GM18507 (cell line): ENCODE results near the gene PIK3R1.
A peak's percentile ranks its signal among the peaks of the same experiment; 100 is the strongest.

Experiments
- DNase-seq: peaks from one replicate; pipeline ENCODE4 v3.0.0; 2011; ENCODE audit warnings: low read depth; ENCODE audit not compliant: insufficient read length; ENCODE audit errors: extremely low spot score
- FAIRE-seq: peaks from 2 replicates; lab custom pipeline; 2011; peaks lifted over from hg19 to GRCh38; lab: Jason Lieb, UNC

Gene PIK3R1

DNA sequence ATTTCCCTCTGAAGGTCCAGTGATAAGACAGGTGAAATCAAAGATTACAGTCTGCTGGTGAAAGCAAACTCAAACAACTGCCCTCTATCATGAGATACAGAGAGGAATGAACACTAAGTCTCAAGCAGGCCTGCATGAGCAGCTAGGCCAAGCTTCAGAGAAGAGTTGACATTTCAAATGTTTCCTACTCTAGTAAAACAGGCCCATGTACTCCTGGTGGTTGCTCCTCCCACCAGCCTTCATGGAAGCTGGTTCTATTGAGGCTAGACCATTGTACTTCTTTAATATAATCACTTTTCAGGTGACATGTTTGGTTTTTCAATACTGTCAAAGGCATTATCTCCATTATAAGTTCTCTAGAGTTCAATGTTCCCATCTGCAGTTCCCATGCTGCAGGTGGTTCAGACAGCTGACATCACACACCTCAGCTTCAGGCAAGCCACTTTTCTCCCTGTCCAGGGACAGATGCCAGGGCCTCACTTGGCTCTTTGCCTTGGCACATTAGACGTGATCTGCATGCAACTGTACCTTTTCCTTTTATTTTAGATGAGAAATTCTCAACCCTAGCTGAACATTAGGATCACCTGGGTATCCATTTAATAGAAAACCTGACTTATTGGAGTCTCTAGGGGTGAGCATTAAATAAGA, 89.8 kb downstream of the PIK3R1 start:
- FAIRE-seq (no peak), DNase-seq (no peak)

DNA sequence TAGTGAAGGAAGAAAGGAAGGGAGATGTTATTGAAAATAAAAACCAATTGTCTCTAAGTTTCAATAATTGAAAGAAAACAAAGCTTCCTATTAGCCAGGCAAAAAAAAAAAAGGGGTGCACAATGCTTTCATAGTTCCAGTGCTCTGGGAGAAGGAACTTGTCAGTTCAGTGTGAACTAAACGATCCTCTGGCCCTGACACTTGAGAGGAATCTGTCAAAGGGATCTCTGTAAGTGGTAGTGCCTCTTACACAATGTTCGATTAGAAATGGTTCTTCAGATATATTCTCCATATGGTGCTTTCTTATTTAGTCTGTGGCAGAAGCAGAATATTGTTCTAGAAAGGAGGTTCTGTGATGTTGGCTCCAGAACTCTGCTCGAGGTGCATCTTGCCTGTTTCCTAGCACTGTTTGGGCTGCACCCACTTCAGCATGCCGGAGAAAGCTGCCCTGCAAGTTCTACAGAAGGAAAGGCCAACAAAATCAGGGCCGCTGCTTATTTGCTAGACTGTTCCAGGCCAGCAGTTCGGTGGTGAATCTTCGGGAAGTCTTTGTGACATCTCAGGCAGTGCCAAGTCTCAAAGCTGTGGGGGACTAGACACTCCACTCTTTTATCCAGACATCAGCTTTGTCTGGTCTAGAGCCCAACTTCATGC, 90.9 kb downstream of the PIK3R1 start:
- FAIRE-seq, result no peak

DNA sequence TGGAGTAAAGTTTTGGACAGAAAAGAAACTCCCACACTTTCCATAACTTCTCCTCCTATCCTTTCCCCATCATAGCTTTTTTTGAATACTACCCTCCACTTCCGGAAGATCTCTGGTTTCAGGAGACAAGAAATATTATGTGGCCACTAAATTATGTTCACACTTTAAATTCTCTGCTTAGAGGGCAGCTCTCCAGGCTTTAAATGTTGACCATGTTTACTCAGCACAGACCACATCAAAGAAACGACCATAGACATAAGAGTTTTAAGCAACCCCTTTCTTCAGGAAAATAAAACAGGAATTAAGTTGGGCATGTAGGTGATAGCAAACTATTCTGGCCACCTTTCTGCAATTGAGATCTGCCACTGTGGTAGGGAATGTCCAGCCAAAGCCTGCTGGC, 97.8 kb downstream of the PIK3R1 start:
- no peak for DNase-seq

More for the DNA sequence above, 90.9 kb downstream of the PIK3R1 start:
- DNase-seq, result no peak

DNA sequence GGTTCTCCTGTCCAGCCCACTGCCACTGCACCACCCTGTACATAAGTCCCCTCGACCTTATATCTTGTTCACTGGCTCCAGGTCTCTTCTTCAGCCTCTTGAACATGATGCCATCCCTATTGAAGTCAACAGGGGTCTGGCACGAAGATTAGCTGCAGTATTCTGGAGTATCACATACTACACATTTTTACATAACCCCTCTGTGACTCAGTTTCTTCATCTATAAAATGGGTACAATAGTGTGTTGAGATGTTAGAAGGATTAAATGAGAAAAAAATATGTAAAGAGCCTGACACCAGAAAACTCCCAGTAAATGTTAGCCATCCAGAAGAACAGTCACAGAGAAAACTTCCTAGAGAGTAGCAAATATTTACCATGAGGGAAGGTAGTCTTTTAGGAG, 98.9 kb downstream of the PIK3R1 start:
- FAIRE-seq, result no peak
- DNase-seq, result no peak

More for the DNA sequence above, 97.8 kb downstream of the PIK3R1 start:
- FAIRE-seq, result no peak

DNA sequence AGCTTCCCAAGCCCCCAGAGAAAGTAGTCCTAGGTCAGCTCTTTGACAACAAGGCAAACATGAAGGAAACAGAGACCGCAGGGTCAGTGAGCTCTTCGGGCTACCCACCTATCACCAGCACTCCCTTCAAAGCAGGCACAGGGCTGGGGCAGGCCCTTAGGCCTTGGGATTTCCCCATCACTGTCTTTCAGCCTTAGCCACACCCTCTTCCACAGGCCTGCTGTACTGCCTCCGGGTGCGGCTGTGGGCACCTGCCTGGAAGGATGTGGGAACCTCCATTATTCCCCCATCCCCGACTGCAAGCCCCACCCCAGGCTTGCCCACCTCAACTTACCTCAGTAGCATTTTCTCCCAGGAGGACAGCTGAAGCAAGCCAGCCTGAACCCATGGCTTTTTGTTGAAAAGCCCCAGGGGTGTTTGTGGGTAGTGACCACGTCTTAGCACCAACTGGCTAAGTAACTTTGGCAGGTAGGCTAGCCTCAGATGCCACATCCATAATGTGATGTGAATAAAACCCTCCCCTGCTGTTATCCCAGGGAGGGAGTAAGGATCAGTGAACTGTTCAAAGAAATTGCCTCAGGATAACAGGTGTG, 100.2 kb downstream of the PIK3R1 start:
- DNase-seq (peak; percentile 17), FAIRE-seq (peak; percentile 85)

DNA sequence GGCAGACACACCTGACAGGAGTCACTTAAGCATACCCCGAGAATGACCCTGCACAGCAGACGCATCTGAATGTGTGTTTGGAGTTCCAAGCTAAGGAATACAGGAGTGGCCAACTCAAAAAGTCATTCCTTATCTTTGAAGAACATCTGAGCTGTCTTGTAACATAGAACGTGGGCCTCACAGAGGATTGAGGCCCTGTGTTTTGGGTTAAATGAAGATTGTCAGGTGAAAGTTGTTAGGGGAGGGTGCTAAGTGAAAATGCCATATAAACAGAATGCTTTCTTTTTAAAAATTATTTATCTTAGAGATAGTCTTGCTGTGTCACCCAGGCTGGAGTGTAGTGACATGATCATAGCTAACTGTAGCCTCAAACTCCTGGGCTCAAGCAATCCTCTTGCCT, 100.9 kb downstream of the PIK3R1 start:
- no peak for FAIRE-seq
- DNase-seq, result no peak

DNA sequence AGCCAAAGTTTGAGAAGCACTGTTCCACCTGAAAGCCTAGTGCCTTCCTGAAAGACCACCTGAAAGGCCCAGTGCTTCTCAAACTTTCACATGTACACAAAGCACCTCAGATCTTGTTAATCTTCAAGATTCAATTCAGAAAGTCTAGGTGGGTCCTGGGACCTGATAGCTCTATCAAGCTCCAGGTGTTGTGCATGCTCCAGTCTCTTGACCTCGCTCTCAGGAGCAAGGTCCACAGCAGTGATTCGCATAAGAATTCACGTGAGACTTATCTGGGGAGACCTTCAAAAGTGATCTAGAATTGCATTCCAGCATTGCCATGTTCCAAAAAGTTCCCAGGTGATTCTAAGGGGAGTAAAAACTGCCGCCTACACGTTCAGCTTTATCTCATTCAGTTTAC, 102.1 kb downstream of the PIK3R1 start:
- FAIRE-seq, result no peak
- DNase-seq, result no peak

DNA sequence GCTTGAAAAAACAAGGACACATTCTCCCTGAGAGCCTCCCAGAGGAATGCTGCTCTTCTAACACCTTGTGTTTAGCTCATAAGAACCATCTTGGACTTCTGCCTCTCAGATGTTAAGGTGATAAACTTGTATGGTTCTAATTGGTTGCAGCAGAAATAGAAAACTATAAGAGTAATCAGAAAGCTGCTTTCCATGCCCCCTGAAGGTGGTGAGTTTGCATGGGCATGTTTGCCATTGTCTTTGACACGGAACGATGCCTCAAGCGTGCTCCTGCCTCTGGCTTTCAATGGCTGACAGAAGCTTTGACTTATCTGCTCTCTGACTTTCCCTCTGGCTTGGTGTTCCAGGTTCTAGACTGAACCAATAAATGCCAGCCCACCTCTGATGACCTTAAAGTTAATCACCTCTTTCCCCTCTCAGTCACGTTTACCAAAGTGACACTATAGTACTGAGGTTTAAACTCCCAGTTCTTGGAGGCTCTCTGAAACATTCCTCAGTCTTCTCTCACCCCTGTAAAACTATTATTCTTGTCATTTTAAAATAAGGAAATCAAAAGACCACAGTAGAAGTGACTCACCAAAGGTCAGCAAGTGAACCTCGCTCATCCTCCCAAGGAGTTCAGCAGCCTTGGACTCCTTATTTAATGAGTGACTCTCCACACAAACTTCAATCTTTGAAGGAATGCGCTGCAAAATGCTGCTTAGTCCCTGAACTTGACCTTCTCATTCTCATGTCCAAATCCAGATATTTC, 103.6 kb downstream of the PIK3R1 start:
- no peak for FAIRE-seq

DNA sequence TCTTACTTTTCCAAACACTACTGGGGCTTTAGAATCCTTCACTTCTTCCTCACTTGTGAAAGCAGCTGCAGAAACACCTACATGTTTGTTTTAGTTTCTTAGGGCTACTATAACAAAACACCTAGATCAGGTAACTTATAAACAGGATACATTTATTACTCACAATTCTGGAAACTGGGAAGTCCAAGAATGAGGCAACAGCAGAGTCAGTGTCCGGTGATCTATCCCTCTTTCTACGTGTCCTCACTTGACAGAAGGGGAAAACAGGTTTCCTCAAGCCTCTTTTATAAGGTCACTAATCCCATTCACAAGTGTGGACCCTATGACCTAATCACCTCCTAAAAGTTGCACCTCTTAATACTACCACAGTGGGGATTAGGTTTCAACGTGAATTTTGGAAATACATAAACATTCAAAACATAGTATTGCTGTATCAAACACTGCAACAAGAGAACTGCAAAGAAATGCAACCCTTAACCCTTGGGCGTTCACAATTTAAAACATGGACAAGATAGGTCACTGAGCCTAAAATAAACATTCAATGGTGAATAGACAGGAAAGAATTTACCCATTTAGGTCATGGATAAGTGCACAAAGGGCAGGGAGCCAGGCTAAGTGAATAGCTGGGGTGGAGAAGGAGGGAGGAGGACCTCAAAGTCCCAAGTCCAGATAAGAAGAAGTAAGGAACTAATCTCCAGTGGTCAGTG, 104.3 kb downstream of the PIK3R1 start:
- FAIRE-seq, result no peak
- DNase-seq, result no peak

More for the DNA sequence above, 103.6 kb downstream of the PIK3R1 start:
- DNase-seq, result no peak

DNA sequence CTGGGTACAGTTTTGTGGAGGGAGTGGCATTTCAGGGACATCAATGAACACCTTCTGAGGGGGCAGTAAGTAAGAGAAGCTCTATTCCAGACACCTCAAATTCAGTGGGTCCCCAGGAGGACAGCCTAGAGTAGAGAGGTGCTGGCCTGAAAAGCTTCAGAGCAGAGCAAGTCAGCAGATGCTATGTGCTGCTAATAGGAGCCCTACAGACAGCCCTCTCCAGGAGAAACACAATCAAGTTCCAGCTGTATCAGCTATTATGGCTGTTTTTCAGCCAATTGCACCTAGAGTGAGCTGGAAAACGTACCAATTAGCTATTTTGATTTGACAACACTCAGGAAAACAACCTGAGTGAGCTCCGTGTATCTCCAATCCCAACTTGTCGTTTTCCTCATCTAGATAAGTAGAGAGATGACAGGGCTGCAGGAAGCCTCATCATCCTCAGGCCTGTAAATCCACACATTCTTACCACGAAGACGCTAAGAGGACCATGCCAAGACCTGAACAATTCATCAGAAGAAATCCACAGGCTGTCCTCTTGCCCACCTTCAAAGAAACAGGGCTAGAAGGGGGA, 104.9 kb downstream of the PIK3R1 start:
- DNase-seq, result no peak
- no peak for FAIRE-seq

DNA sequence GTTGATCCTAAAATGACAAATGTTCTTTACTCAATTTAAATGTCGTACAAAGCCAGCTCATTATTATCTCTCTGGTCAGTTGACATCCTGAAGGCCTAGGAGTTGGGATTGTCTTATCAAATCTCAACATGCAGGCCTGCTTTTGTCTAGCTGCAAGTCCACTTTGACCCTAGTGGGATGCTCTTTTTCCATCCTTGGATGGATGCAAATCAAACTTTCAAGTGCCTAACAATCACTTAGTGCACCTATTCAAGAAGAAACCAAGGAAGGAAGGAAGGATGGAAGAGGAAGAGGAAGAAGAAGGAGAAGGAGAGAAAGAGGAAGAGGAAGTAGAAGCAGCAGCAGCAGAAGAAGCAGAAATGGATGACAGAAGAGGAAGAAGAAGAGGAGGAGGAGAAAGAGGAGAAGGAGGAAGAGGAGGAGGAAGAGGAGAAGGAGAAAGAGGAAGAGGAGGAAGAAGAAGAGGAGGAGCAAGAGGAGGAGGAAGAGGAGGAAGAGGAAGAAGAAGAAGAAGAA, 109.6 kb downstream of the PIK3R1 start:
- FAIRE-seq (no peak), DNase-seq (no peak)

DNA sequence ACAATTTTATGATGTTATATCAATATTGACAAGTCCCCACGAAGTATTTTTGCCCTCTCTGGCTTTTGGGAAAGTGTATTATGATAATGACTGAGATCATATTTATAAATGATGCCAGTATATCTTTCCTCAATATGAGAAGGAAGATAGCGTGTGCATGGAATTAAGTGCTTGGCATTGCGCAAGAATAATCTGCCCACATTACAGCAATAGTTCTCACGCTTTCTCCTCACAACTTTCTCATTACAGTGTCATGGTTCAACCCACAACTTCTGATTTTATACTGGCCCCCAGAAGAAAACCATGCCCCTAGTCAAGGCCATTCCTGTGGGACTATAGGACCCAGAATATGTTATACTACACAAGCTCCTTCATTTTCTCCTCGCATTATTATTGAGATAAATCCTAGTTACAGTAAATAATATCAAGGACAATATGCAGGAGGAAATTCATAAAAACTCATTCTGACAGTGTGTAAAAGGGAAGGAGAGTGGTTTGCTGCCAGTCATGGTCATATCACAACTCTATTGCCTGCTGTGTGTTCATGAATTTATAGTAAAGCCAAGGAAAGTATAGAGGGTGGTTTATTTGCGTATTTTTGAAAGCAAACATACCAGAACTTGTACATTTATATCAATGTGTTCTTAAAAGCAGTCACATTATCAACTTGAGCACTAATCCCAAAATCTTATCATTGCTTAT, 114.1 kb downstream of the PIK3R1 start:
- DNase-seq (no peak), FAIRE-seq (no peak)

DNA sequence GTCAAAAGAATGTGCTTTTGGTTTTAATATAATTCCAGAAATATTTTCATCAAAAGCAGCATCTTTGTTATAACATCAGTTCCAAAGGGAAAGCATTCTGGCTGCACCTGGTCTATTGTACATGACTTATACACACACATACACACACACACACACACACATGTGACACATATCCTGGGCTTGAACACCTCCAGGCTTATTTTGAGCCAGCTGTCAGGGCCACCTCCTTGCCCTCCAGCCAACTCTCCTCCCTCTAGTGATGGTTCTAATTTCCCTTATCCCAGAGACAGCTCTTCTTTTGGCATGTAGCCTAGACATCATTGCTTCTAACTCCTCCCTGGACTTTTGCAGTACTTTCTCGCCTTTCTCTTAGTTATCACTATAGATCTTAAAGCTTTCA, 115.0 kb downstream of the PIK3R1 start:
- no peak for DNase-seq
- no peak for FAIRE-seq

DNA sequence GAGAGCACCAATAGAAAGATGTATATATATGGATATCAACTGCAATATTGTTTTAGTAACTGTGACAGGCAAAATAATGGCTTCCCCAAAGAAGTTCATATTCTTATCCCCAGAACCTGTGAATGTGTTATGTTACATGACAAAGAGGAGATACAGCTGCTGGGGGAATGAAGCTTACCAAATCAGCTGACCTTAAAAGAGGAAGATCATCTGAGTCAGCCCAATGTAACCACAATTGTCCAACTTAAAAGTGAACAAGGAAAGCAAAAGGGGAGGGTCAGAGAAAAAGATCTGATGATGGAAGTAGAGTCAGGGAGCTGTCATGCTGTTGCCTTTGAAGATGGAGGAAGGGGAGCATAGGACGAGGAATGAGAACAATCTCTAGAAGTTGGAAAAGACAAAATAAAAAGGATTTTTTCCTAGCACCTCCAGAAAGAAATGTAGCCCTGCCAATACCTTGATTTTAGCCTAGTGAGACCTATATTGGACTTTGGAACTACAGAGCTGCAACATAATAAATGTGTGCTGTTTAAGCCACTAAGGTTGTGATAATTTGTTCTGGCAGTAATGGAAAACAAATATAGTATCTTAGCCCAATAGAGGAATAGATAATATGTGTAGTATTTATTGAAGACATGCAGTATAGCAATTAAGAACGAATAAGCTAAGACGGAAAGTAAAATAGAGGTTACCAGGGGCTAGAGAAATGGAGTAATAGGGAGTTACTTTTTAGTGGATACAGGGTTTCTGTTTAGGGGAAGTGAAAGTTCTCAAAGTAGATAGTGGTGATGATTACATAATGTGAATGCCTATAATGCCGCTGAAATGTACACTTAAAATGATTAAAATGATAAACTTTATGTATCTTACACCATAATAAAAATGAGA, 115.9 kb downstream of the PIK3R1 start:
- DNase-seq, result no peak
- FAIRE-seq, result peak; percentile 15

DNA sequence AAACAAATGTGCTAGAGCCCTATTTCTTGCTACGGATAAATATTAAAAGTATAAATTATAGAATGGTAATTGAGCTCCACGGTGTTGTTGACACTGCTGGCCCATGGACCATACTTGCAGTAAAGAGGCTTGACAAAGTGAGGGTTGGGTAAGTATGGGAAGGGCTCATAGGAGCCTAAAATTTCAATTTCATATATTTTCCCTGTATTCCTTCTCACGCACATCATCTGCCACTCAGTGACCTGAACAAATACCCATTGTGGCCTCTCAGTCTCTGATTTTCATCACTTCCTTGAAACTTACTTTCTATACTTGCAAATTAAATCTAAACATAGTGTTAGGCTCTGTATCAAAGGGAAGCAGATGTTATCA, 116.5 kb downstream of the PIK3R1 start:
- no peak for FAIRE-seq

DNA sequence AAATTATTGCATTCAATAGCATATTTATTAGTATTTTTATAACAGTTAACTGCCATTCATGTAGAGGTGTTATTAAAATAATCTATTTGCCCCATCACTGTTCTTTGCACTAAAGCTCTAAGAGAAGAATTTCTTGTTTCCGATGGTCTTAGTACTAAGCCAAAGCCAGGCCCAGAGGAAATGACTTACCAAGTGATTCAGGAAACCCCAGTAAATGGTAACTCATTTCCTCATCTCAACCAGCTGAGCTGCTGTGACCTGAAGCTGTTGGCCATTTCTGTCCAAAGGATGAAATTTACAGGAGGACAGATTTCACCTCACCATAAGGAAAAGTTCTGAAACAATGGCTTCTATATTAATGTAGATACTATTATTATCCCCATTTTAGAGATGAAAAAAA, 117.0 kb downstream of the PIK3R1 start:
- no peak for DNase-seq
- no peak for FAIRE-seq

More for the DNA sequence above, 116.5 kb downstream of the PIK3R1 start:
- no peak for DNase-seq

DNA sequence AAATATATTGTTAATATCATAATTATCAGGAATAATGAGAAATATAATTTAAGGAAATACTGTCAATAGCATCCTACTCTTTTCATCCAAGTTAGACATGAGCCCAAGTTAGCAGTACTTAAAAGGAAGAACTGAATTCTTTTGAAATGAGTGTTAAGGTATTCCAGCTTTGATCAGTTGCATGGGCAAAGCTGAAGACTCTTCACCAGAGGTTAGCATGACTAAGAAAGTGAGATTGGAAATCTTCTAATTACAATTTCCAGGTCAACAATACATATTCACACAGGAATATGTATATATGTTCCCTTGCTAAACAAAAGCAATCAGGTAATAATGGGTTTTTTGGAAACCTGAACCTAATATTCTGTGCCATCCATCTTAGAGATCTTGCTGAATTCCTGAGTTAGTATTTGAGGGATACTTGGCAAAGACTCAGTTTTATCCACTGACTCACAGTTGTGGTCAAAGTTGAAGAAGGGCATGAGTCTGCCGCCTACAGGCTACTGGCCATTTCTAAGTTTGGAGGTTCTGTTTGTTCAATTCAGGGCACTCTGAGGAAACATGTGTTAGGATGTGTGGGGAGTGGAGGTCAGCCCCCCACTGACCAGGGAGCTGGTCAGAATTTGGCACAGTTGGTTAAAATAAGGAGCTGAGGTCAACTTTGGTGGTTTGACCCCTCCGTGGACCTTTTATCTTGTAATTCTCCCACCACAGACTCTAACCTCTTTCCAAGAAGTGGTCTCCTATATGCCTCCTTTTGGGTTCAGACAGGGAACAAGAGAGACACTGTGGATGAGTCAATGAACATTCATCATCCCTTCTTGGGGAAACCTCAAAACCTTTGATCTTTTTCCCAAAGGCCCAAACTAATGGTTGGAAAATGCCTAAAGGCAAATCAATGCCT, 118.3 kb downstream of the PIK3R1 start:
- DNase-seq, result no peak
- no peak for FAIRE-seq
